GM10266 (cell line): ENCODE results near the gene MYO3B.

Experiments
- DNase-seq: peaks from one replicate; pipeline ENCODE4 v3.0.0; 2012; ENCODE audit errors: extremely low spot score
- TF ChIP-seq, protein P1 (sequence below): IDR thresholded peaks from 2 replicates; pipeline ENCODE4 v1.5.1; 2012; ENCODE audit warnings: mild to moderate bottlenecking, low read depth; ENCODE audit not compliant: control insufficient read depth, insufficient read depth; ENCODE audit errors: missing control alignments

MYO3B gene

DNA sequence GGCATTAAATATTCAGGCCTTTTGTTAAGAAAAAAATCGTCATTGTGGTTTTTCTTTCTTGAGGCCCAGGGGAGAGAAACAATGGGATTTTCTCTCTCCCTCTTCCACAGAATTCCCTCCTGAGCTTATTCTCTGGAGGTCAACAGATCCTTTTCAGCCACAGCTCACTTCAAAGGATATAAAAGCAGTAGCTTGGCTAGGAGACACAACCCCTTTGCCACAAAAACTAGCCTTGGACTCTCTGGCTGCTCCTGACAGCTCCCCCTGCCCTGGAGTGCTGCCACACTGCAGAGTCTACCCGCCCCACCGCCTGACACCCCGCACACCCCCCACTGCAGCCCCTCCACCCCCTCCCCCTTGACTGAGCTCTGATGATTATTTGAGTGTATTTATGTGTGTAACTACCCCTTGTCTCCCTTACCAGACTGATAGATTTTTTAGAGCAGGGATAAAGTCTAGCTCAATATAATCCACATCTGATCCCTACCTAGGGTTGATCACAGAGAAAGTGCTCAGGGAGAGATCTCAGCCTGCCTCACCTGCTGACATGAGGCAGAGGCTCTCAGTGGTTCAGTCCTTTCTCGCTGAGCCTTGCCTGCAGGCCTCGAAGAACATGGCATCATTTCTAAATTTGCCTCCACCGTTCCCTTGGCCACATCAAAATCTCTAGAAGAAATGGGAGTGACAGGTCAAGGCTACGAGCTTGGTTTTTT is 405.0 kb downstream of the MYO3B start:
- no peak for DNase-seq
- TF ChIP-seq, protein P1, sequence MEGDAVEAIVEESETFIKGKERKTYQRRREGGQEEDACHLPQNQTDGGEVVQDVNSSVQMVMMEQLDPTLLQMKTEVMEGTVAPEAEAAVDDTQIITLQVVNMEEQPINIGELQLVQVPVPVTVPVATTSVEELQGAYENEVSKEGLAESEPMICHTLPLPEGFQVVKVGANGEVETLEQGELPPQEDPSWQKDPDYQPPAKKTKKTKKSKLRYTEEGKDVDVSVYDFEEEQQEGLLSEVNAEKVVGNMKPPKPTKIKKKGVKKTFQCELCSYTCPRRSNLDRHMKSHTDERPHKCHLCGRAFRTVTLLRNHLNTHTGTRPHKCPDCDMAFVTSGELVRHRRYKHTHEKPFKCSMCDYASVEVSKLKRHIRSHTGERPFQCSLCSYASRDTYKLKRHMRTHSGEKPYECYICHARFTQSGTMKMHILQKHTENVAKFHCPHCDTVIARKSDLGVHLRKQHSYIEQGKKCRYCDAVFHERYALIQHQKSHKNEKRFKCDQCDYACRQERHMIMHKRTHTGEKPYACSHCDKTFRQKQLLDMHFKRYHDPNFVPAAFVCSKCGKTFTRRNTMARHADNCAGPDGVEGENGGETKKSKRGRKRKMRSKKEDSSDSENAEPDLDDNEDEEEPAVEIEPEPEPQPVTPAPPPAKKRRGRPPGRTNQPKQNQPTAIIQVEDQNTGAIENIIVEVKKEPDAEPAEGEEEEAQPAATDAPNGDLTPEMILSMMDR, result no peak

DNA sequence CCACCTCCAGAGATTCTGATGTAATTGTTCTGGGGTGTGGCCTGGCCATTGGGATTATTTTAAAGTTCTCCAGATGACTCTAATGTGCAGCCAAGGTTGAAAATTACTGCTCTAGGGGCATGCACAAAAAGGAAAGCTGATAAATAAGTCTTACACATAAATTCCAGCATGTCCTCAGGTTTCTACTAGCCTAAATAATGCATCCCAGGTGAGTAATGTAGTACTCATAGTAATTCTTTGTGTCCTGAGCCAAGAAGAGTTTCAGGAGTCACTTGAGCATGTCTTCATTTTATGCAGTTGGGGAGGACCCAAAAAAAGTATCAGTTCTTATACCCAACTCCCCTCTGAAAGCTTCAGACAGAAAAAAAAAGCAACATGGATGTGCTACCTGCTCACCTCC is 407.1 kb downstream of the MYO3B start:
- TF ChIP-seq, protein P1, result no peak
- DNase-seq, result no peak

DNA sequence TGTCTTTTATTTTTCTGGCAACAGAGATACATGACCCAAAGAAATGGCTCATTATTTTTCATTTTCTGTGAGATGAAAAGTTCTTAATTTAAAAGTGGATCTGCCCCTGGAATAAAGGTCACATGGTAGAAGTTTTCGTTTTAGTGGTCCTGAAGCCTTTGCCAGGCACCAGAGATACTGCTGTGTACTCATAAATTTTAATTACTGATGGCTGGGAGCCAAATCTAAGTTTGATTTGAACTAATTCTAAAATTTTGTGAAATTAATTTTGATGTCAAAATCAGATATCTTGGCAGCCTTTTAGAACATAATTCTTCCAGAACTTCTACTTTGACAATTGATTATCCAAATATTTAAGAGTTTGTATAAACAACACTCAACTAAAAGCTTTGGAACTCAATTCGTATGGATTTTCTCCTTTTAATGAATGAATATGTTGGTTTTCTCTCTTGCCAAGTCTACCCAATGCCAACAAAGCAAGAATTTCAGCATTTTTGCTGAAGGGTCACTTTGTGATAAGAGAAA is 408.7 kb downstream of the MYO3B start:
- no peak for DNase-seq
- TF ChIP-seq, protein P1, result no peak

DNA sequence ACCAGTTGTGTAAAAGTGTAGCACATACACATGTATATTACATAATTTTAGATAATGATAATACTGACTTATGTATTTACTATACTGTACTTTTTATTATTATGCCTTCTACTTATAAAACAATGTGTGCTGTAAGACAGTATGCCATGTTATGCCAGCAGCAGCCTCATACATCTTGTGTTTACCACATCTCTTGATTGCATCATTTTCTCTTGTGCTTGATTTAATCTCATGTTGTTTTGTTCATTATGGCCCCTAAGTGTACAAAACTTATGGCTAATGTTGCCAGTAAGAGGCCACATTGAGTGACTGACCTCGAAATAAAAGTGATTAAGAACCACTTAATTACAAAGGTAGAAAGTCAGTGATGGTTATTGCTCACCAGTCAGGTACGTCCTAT is 409.2 kb downstream of the MYO3B start:
- TF ChIP-seq, protein P1, result no peak
- DNase-seq, result no peak

DNA sequence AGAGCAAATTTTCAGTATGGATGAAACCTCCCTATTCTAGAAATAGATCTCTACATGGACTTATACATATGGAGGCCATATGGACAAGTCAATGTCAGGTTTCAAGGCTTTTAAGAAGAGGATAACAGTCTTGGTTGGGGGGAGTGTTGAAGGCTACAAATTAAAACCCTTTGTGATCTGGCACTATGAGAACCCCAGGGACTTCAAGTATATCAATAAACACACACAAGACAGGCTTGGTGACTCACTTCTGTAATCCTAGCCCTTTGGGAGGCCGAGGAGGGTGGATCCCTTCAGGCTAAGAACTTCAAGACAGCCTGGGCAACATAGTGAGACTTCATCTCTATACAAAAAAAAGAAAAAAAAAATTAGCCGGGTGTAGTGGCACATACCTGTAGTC is 410.0 kb downstream of the MYO3B start:
- TF ChIP-seq, protein P1, result no peak
- DNase-seq, result no peak

DNA sequence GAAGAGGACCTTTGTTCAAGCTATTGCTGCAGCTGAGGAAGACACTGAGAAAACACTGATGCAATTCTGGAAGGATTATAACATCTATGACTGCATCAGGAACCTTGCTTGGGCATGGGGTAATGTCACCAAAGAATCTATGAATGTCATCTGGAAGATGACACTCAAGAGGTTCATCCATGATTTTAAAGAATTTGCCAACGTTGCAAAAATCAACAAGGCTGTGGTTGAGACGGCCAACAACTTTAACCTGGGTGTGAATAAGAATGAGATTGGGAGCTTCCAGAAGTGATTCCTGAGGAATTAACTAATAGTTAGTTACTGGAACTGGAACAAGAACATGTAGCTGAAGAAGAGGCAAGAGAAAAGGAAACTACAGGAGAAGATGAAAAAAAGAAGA is 410.8 kb downstream of the MYO3B start:
- TF ChIP-seq, protein P1, result no peak
- DNase-seq, result no peak

DNA sequence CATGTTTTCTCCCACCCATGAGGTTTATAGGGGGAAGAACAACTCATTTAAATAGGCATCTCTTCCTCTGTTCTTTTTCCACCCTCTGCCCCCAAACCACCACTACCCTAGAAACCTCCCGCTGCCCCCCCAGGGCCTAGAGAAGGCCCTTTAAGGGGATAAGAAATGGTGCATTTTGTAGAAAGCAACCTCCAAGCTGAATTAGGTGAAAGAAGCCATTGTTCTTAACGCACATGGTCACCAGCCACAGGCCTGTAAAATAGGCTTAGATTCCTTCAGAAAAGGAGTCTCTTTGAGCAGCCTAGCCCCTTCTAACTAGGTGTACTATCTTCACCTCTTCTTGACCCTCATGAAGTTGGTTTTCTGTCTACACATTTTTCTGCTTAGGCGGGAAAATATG is 418.6 kb downstream of the MYO3B start:
- TF ChIP-seq, protein P1, result no peak
- no peak for DNase-seq
